Stimulated activated CD4-positive, alpha-beta T cell treated with anti-CD3 and anti-CD28 coated beads, Interleukin-1b, Interleukin-23, amount 100 ng/mL, for 4 hours (primary cell): ENCODE data around the gene AQP2.
A peak's percentile ranks its signal among the peaks of the same experiment; 100 is the strongest.

Experiments
- DNase-seq, 2 donors: peaks; one replicate each; pipeline ENCODE4 v3.0.0-alpha.2; 2020; ENCODE audit warnings: low read depth in 2 of 2

Gene AQP2

DNA sequence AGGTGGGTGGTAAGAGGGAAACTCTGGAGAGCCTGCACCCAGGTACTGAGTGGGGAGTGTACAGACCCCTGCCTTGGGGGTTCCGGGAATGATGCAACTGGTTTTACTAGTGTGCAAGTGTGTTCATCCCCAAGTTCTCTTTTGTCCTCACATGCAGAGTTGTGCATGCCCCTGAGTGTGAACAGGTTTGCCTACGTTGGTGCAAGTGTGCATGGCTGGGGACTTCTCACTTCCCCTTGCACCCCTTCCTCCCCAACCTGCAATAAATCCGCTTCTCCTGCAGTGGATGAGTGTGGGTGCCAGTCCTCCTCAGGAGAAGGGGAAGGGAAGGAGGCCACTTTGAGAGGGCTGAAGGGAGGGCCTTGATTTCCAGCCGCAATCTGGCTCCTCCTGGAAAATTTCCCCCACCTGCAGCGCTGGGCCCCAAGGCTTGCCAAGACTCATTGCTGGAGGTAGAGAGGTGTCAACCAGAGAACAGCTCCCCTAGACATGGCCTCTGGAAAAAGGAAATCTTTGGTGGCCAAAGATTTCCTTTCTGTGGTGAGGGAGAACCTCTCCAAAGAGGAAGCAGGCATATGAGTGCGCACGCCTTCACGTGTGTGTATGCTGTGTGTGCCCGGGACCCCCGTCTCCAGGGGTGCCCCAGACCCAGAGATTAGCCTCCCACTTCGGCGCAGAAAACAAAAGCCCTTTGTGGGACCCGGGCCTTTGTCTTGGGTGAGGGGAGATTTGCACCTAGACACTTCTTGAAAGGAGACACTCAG lies 5.5 kb downstream of the AQP2 start:
- no peak for DNase-seq

DNA sequence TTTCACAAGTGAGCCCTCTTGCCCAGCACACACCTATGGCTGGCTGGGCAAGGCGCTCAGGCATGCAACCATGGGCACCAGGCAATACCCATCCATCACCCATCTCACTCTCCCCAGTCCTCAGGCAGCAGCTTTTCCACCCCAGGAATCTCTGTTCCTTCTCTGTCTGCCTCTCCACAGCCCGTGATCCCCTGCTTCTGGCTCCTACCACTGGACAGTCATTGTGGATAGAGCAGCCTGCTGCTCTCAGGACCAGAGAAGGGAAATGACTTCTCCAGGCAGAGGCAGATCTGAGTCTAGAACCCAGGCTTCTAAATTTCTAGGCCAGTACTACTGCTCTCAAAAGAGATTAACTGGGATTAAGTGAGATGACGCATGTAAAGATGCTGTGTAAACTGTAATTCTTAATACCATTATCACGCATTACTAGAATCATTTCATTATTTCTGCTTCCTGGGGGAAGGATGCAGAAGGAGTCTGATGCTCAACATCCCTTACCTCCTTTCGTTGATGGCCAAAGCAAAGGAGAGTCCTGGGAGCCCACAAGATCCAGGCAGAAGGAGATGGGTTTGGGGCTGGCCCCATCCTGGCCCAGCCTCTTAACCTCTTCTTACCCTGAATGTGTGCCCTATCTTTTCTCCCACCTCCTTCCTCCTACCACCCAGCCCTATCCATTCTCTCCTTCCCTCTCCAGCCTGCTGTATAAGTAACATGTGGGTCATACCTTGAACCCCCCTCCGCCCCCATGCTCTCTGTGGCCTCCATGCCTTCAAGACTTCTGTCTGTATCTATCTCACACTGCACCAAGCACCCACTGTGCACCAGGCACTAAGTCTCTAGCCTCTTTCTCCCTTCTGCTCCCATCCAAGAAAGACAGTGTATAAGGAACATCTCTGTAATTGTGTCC lies 6.4 kb downstream of the AQP2 start:
- no peak for DNase-seq

DNA sequence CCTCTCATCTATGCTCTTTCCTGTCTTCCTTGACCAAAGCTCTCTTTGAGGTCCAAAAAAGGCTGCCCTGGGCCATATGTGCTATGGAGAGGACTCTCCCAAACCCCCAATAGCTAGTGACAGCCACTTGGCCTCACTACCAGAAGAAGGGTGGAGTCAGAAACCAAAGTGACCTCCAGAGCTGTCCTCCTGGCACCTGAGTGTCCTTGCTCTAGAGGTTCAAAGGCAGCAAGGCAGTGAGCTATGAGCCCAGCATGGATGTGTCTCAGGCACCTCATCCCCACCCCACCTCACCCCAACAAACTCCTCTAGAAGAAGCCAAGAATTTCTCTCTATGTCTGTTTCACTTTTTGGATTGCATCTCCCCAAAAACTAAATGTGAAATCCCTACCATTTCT lies 7.0 kb downstream of the AQP2 start:
- DNase-seq: no peak

DNA sequence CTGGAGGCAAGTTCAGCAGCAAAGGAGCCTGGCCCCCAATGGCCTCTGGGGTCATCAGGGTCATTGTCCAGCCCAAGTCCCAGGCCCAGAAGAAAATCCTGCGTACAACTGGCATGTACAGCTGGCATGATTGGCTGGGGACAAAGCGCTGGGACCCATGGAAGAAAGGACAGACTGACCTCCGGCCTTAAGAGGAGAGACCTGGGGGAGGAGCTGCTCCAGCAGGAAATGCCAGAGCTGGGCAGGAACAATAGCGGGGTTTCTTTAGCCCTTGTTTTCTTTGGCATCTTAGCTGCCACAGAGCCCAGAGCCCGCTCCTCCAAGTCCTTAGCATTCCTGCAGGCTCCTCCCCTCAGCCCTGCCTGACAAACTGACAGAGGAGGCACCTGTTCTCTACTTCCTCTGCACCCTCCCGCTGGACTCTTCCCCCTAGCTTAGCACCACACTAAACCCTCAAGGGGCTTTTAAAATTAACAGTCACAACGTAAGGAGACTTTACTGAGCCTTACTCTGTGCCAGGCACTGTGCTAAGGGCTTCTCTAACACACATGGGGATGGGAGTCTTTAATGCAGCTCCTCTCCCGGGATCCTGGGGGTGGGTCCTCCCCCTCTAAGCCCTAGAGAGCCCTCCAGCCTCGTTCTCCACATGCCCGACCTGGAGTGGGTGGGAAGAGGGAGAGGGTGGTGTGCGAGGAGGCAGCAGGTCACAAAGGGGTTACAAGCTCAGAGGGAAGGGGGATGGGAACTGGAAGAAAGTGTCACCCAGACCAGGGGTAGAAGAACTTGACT lies 9.3 kb downstream of the AQP2 start:
- no peak for DNase-seq

DNA sequence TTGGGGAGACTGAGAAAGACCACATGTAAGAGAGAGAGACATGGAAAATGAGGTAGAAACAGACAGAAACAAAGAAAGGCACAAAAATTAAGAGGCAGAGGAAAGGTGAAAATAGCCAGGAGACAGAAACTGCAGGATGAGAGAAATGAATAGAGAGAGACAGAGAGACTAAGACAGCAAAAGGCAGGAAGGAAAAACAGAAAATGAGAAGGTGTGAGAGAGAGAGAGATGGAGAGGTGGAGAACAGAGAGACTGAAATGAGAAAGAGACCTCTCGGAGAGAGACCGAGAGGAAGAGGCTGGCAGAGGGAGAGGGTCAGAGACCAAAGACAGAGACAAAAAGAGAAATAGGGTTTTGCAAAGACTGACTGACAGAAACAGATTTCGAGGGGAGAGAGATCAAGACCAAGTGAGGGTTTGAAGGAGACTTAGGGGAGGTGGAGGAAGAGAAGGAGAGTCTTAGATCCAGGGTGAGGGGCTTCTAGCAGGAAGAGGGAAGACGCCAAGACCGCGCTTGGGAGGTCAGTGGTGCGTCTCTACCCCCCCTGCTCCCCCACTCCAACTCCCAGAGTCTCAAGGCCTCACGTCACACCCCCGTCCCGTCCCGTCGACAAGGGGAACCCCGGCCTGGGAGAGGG lies 10.1 kb downstream of the AQP2 start:
- DNase-seq: no peak

DNA sequence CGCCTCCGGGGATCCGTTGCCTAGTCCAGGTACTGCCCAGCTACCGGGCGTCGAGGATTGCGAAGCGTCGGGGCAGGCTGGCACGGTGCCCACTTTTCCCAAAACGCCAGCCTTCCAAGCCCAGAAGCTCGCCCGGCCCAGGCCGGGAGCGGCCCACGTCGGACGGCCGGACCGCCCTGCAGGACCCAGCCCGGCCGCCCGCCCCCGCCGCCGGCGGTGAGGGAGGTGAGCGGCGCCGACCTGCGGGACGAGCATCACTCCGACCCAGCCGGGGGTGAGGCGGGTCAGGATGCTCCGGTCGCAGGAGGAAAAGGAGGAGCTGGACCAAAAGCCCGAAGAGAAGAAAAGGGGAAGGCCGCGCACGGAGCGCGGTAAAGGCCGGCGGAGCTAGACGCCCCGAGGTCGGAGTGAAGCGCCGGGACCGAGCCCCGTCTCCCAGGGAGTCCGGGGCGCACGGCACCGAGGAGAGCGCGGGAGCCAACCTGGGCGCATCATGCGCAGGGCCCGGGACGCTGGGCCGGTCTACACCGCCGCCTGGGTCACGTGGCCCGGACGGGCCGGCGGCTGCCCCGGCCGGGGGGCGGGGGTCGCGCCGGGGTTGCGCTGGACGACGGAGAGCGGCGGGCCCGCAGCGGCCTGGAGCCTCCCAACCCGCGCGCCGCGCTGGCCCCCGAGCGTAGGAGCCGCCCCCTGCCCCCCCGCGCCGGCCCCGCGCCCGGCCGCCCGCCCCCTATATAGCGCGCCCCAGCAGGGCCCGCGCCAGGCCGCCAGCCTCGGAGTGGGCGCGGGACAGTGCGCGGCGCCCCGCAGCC lies 10.8 kb downstream of the AQP2 start, which contains the start of gene AQP5:
Gene AQP5, plus strand, starts transcription at position 762 of the 812 bp plus-strand sequence. CDS start 146 bp downstream, outside the sequence.
- no peak for DNase-seq

DNA sequence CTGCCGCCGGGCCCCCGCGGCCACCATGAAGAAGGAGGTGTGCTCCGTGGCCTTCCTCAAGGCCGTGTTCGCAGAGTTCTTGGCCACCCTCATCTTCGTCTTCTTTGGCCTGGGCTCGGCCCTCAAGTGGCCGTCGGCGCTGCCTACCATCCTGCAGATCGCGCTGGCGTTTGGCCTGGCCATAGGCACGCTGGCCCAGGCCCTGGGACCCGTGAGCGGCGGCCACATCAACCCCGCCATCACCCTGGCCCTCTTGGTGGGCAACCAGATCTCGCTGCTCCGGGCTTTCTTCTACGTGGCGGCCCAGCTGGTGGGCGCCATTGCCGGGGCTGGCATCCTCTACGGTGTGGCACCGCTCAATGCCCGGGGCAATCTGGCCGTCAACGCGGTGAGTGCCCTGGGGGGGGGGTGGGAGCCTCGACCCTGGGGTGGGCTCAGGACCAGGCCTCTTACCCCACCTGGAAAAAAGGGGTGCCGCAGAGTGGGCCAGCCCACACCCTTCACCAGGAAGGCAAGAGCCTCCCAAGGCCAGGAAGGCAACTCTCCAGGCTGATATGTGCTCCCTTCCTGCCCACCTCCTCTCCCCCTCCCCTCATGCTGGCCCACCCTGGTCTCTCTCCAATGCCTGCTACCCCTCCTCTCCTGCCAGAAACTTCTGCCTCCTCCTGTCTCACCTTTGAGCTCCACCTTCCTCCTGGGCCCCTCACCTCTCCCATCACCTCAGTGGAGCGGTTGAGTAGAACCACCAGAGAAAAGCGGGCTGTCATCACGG lies 11.6 kb downstream of the AQP2 start:
- no peak for DNase-seq

DNA sequence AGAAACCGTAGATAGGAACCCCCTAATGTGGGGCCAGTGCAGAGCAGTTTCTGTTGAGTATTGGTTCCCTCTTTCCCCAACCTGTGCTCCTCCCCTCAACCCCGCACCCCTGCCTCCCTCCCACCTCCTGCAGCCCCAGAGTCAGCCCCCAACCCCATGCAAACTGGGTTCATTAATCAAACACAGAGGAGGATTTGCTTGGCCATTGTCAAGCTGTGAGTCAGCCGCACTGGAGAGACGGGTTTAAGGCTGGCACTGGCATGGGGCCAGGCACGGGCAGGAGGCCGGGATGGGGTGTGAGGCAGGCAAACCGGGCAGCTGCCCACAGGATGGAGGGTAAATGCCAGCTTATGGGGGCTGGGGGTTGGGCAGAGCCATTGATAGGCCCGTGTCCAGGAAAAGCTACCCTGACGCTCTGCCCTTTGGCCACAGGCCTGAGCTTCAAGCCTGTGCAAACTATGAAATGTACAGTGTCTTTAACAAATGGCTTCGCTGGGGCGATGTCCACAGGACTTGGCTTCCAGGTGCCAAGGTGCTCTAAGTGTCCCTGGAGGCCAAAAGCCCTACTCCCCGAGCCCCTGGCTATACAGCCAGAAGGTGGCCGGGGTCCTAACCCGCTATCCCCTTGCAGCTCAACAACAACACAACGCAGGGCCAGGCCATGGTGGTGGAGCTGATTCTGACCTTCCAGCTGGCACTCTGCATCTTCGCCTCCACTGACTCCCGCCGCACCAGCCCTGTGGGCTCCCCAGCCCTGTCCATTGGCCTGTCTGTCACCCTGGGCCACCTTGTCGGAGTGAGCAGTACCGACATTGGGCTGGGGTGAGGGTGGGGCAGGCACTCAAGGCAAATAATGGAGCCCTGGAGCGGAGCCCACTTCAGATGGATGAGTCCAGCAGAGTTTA lies 12.6 kb downstream of the AQP2 start:
- DNase-seq: no peak

DNA sequence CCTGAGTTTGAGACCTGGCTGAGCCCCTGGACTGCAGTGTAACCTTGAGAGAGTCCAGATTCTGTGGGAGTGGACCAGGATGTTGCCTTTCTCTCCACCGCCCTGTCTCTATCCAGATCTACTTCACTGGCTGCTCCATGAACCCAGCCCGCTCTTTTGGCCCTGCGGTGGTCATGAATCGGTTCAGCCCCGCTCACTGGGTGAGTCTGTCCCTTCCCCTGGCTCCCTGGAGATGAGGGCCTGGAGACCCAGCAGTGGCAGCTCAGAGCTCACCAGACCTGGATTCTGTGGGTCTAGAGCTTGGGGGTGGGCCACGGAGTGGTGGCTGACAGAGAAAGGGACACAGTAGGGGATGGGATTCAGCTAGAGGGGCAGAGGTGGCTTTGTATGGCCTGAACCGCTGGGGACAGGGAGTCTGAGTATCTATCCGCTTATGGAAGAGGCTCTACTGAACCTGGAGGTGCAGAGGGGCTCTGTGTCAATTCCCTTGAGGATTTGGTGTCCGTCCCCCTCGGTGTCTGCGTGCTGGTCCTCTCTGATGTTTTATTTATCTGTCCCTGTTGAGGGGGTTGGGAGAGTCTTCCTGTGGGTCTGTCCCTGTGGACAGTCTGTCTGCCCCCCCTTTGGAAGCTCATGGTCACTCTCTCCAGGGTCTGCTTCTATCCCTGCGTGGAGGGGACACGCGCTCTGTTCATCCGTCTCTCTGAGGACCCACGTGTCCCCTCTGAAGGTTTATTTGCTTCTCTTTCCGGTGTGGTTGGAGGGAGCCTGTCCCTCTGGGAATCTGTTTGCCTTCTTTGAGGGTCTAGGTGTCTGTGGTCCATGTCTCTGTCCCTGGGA lies 13.7 kb downstream of the AQP2 start:
- DNase-seq: no peak

DNA sequence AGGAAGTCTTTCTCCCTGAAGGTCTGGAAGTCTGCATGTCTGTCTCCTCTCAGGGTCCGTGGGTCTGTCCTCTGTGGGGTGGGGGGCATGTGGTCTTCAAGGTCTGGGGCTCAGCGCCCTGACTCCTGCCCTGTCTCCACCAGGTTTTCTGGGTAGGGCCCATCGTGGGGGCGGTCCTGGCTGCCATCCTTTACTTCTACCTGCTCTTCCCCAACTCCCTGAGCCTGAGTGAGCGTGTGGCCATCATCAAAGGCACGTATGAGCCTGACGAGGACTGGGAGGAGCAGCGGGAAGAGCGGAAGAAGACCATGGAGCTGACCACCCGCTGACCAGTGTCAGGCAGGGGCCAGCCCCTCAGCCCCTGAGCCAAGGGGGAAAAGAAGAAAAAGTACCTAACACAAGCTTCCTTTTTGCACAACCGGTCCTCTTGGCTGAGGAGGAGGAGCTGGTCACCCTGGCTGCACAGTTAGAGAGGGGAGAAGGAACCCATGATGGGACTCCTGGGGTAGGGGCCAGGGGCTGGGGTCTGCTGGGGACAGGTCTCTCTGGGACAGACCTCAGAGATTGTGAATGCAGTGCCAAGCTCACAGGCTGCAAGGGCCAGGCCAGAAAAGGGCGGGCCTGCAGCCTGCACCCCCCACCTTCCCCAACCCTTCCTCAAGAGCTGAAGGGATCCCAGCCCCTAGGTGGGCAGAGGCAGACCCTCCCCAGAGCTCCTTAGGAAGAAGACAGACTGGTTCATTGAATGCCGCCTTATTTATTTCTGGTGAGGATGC lies 14.5 kb downstream of the AQP2 start:
- no peak for DNase-seq

DNA sequence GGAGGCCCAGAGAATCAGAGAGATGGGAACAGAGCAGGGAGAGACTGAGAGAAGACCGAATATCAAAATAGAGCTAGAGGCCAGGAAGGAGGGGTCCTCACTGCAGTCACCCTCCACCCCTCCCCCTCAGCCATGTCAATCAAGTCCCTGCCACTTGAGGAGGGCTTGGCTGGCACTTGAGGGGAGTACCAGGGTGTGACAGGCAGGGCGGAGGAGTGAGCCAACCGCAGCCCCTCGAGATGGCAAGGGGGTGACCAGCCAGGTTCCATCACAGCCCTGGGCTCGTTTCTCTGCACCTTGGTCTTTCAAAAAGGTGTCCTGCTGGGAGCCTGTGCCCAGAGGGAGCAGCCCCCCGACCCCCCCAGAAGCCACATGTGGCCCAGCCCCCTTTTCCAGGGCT lies 15.3 kb downstream of the AQP2 start:
- no peak for DNase-seq

DNA sequence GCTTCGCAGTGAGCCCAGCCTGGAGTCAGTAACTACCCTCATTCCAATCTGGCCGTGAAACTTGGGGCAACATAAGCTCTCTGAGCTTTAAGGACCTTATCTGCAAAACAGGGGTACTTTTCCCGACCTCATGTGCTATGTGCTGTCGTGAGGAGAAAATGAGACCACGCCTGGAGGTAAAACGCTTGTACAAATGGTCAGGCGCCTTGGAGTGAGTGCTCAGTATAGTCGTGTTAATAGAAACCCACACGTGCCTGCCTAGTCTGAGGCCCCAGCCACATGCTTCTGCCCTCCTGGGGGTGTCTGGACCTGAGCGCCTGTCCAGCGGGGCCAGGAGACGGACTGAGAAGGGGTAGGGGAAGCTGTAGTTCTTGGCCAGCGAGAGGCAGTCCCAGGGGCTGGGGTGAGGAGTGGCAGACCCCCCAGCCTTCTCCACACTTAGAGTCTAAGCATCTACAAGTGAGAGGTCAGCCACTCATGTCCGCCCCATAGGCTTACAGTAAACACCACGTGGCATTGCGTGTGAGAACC lies 16.0 kb downstream of the AQP2 start:
- DNase-seq: no peak

DNA sequence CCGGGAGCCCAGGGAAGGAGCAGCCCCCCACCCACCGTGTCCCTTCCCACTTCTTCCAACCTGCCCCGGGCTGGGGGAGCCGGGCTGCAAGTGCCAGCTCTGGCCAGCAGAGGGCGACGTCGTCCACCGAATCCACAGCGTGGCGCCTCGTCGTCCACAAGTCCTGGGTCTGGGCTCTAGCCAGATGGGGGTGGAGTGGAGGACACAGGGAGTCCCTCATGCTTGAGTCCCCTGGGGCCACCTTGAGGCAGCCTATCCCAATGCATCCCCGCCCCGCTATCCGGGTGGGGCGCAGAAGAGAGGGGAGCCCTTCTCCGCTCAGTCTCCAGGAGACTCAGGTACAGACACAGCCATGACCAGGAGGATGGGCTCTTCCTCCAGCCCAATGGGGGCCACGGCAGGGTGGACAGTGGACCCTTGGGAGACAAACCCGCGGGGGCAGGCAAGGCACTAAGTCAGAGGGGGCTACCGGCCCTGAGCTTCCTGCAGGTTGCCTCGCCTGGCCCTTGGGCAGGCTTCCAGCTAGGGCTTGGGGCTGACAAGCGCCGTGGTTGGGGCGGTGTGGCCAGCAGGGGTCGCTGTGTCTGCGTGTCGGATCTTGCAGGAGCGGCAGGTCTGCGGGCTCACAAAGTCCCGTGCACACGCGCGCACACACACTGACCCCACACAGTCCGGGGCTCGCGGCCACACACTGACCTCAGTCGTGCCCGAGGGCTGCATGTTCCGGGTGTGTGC lies 16.7 kb downstream of the AQP2 start:
- peak; percentile 95 to 96 for DNase-seq

DNA sequence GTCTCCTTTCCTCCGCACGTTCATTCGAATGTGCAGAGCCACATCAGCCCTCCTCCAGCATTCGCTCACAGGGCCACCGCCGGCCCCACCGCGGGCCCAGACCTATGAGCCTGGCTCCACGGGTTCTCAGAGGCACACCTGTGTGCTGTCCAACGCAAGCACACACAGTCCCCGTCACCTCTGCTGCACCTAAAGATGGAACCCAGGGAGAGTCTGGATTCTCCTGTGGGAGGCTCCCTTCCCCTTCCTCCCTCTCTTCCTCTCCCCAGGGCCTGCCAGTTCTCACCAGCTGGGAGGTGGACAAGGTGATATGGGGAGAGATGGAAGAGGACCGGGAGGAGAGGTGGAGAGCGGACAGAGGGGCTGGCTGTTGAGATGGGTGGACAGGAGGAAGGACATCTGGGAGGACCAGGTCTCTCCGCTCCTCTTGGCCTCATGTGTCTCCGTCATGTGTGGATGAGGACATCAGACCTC lies 17.3 kb downstream of the AQP2 start:
- no peak for DNase-seq

DNA sequence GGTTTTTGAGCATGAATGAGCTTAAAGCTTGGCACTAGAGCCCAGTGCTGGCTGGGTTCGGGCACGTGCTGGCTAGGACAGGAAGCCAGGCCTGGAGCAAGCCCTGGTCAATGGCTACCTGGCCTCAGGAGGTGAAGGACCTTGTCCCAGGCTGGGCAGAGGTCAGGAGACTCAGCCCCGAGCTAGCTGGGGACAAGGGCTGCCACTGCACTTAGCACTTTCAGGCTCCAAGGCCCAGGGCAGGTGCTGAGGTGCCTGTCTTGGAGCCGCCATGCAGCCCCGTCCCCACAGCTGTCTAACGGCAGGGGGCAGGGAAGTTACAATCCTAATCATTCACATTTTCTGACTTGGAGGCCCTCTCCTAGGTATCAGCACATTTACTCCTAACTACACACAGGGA lies 17.9 kb downstream of the AQP2 start:
- no peak for DNase-seq

DNA sequence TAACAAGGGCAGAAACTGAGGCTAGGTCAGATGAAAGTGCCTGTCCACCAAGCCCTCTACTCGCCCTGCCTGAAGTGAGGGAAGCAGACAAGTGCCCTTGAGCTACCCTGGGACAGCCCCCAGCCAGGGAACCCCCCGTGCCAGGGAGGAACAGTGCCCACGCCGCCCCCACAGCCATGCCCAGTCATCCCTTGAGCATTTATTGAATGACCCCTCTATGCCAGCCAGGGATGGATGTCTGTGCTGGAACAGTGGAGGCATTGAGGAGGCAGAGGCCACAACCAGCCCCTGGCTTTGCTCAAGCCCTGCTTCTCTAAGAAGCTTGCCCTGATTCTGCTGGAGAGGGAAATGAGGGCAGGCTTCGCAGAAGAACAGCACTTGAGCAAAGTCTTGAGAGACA lies 18.5 kb downstream of the AQP2 start:
- no peak for DNase-seq
